HG03060 (cell line): Measurements from ENCODE around the gene IL20RA.
"Not testable (repeated sequence)": the region's sequence is repeated elsewhere in the genome, so short reads cannot be mapped to it uniquely, and the experiment has no call there.

Experiments
- ATAC-seq: cut with Tn5 transposase; IDR thresholded peaks from one replicate; pipeline ENCODE4 v1.9.1; 2021; ENCODE audit warnings: low read depth, moderate number of reproducible peaks; ENCODE audit not compliant: unreplicated experiment

Gene IL20RA

GRCh38 chr6:136979206-136979605, 65.6 kb downstream of the IL20RA start:
- no peak for ATAC-seq

GRCh38 chr6:136977075-136977474, 67.7 kb downstream of the IL20RA start:
- no peak for ATAC-seq

- ATAC-seq, result no peak
These were observed 69.6 kb downstream of the IL20RA start for GRCh38 chr6:136975089-136975715.

- not testable (repeated sequence) for ATAC-seq
These were observed 71.0 kb downstream of the IL20RA start for GRCh38 chr6:136973781-136974180.

GRCh38 chr6:136971609-136972008, 73.2 kb downstream of the IL20RA start:
- no peak for ATAC-seq

GRCh38 chr6:136969930-136970329, 74.8 kb downstream of the IL20RA start:
- ATAC-seq, result no peak

- ATAC-seq, result no peak
These were observed 75.3 kb downstream of the IL20RA start for GRCh38 chr6:136969433-136969832.

- no peak for ATAC-seq
These were observed 75.9 kb downstream of the IL20RA start for GRCh38 chr6:136968837-136969236.

- ATAC-seq, result no peak
These were observed 76.7 kb downstream of the IL20RA start for GRCh38 chr6:136967876-136968752.

- ATAC-seq, result no peak
These were observed 80.4 kb downstream of the IL20RA start for GRCh38 chr6:136964398-136964797.

- no peak for ATAC-seq
These were observed 81.5 kb downstream of the IL20RA start for GRCh38 chr6:136963259-136963658.

- ATAC-seq, result no peak
These were observed 82.1 kb downstream of the IL20RA start for GRCh38 chr6:136962661-136963060.

GRCh38 chr6:136961848-136962247, 82.9 kb downstream of the IL20RA start:
- ATAC-seq, result no peak

GRCh38 chr6:136960781-136961180, 84.0 kb downstream of the IL20RA start:
- ATAC-seq, result no peak

- ATAC-seq, result not testable (repeated sequence)
These were observed 84.8 kb downstream of the IL20RA start for GRCh38 chr6:136959935-136960334.

GRCh38 chr6:136959471-136959891, 85.3 kb downstream of the IL20RA start:
- no peak for ATAC-seq

- no peak for ATAC-seq
These were observed 86.6 kb downstream of the IL20RA start for GRCh38 chr6:136958168-136958567.

- ATAC-seq, result no peak
These were observed 87.9 kb downstream of the IL20RA start for GRCh38 chr6:136956590-136957544.

GRCh38 chr6:136955123-136955522, 89.6 kb downstream of the IL20RA start:
- ATAC-seq, result no peak

GRCh38 chr6:136952714-136953260, 92.0 kb downstream of the IL20RA start:
- no peak for ATAC-seq
